Heart left ventricle (tissue), 13 donors: ENCODE measurements around the gene ZBTB47.

Experiments
- CTCF ChIP-seq, 12 donors: fragments of 200-600 bp; sonication (generic) in 4 of 12; IDR thresholded peaks; one replicate each; pipeline versions ENCODE4 v1.5.0 to v1.8.0; 2018 to 2022; ENCODE audit warnings: antibody characterized with exemption in 12 of 12, mild to moderate bottlenecking in 5 of 12
- POLR2A ChIP-seq, 2 donors: fragments of 450-650 bp; IDR thresholded peaks; one replicate each; pipeline ENCODE4 v1.6.1; 2017; ENCODE audit warnings: antibody characterized with exemption in 2 of 2, mild to moderate bottlenecking in 2 of 2, moderate library complexity in 2 of 2
- donor health status: ischemic (EF 13 %, LVEDD 7.1; RV severe dilation, severe dysfunction).
- donor health status: DM: no; HTN: yes; CAD: no.
- donor health status: DM: no; HTN: no; CAD: no.
- donor health status: ischemic (EF 25% LVEDD 6.9; RV normal size, moderate dysfunction).
- donor health status: ischemic (EF 25% LVEDD 5.7; RV mildly dilated, moderate dysfunction).
- donor health status: ischemic (EF 35%, LVEDD 5.7; RV mildly dilated, moderate dysfunction).
- donor health status: nonischemic (EF 11% LVEDD 7.7; RV severe dilation, severe dysfunction).
- donor health status: DM: yes; HTN: yes; CAD: no.
- donor health status: PGD.
- donor health status: ischemic (EF 29% LVEDD 5.4; RV normal size, mild dysfunction).
- donor health status: nonischemic (EF 23%, LVEDD 6.1; RV moderate dilation, normal function).

- TF ChIP-seq POLR2A (IDR thresholded peaks at IDR 0.05) = no peak
- TF ChIP-seq CTCF (IDR thresholded peaks at IDR 0.05) = no peak
Observed at GRCh38 chr3:42685363-42685881, 31.9 kb downstream of the ZBTB47 start, which contains the start of gene KLHL40.
